Measurements from ENCODE around the gene ABCC1.
"Not testable (repeated sequence)": the region's sequence is repeated elsewhere in the genome, so short reads cannot be mapped to it uniquely, and the experiment has no call there.

Gene ABCC1

GRCh38 chr16:16176328-16176727, 226.9 kb downstream of the ABCC1 start:
- no peak for DNase-seq (ENCODE audit: low read depth)
- TF ChIP-seq, protein P1, sequence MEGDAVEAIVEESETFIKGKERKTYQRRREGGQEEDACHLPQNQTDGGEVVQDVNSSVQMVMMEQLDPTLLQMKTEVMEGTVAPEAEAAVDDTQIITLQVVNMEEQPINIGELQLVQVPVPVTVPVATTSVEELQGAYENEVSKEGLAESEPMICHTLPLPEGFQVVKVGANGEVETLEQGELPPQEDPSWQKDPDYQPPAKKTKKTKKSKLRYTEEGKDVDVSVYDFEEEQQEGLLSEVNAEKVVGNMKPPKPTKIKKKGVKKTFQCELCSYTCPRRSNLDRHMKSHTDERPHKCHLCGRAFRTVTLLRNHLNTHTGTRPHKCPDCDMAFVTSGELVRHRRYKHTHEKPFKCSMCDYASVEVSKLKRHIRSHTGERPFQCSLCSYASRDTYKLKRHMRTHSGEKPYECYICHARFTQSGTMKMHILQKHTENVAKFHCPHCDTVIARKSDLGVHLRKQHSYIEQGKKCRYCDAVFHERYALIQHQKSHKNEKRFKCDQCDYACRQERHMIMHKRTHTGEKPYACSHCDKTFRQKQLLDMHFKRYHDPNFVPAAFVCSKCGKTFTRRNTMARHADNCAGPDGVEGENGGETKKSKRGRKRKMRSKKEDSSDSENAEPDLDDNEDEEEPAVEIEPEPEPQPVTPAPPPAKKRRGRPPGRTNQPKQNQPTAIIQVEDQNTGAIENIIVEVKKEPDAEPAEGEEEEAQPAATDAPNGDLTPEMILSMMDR (IDR thresholded peaks at IDR 0.05; ENCODE audit: control insufficient read depth, insufficient read depth, low read depth, low read length, missing control alignments): no peak
- no peak overlapping the region for H3K4me3 ChIP-seq (ENCODE audit: control insufficient read depth, low read depth, low read length)

GRCh38 chr16:16178455-16179162, 229.2 kb downstream of the ABCC1 start:
- no peak overlapping the region for H3K4me3 ChIP-seq (ENCODE audit: control insufficient read depth, low read depth, low read length)
- TF ChIP-seq, protein P1 (IDR thresholded peaks at IDR 0.05; ENCODE audit: control insufficient read depth, insufficient read depth, low read depth, low read length, missing control alignments): no peak
- DNase-seq (ENCODE audit: low read depth): no peak

- not testable (repeated sequence) for DNase-seq (ENCODE audit: low read depth); H3K4me3 ChIP-seq (ENCODE audit: control insufficient read depth, low read depth, low read length)
Measured at GRCh38 chr16:16181748-16182147, 232.3 kb downstream of the ABCC1 start.

GRCh38 chr16:16182918-16183317, 233.5 kb downstream of the ABCC1 start:
- TF ChIP-seq, protein P1 (IDR thresholded peaks at IDR 0.05; ENCODE audit: control insufficient read depth, insufficient read depth, low read depth, low read length, missing control alignments): no peak
- H3K4me3 ChIP-seq (ENCODE audit: control insufficient read depth, low read depth, low read length): no peak overlapping the region
- DNase-seq (ENCODE audit: low read depth): no peak

DNA sequence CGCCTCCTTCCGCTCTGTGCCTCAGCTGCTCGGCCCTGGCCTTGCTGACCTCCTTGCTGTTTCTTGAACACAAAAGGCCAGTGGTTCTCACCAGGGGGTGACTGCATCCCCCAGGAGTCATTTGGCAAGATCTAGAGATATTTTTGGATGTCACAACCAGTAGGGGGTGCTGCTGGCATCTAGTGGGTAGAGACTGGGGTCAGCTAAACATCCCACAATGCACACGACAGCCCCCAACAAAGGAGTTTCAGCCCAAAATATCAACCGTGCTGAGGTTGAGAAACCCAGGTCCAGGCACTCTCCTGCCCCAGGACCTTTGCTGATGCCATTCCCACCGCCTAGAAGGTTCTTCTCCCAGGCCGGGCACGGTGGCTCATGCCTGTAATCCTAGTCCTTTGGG, 234.1 kb downstream of the ABCC1 start:
- TF ChIP-seq, protein P1 (IDR thresholded peaks at IDR 0.05; ENCODE audit: control insufficient read depth, insufficient read depth, low read depth, low read length, missing control alignments): peak; percentile 14
- no peak overlapping the region for H3K4me3 ChIP-seq (ENCODE audit: control insufficient read depth, low read depth, low read length)
- DNase-seq (ENCODE audit: low read depth): no peak

- H3K4me3 ChIP-seq (ENCODE audit: control insufficient read depth, low read depth, low read length): no peak overlapping the region
- DNase-seq (ENCODE audit: low read depth): no peak
- TF ChIP-seq, protein P1 (IDR thresholded peaks at IDR 0.05; ENCODE audit: control insufficient read depth, insufficient read depth, low read depth, low read length, missing control alignments): no peak
Measured at GRCh38 chr16:16184594-16184993, 235.2 kb downstream of the ABCC1 start.

- no peak for DNase-seq (ENCODE audit: low read depth)
- no peak overlapping the region for H3K4me3 ChIP-seq (ENCODE audit: control insufficient read depth, low read depth, low read length)
- TF ChIP-seq, protein P1 (IDR thresholded peaks at IDR 0.05; ENCODE audit: control insufficient read depth, insufficient read depth, low read depth, low read length, missing control alignments): no peak
Measured at GRCh38 chr16:16185095-16185494, 235.7 kb downstream of the ABCC1 start.
